Natural killer cell (primary cell): ENCODE results near the gene MAK. TPM values are rescaled to one million over a fixed set of nuclear protein-coding genes. Genes with fewer than 3 reads are reported as not detected.

Experiments
- ATAC-seq, 3 donors: fragments of 150-1000 bp in 2 of 3; fragments of 200-7000 bp in 1 of 3; cut with Tn5 transposase; 1 replicate in 1 of 3; 2 replicates in 2 of 3; pipeline ENCODE4 v1.10.0; 2021; ENCODE audit warnings: mild to moderate bottlenecking in 2 of 3, moderate library complexity in 2 of 3
- DNase-seq, 2 donors: peaks; one replicate each; pipeline versions ENCODE4 v3.0.0 to v3.0.0-alpha.2; 2013 to 2021; ENCODE audit warnings: mixed read lengths in 1 of 2
- H3K27ac ChIP-seq: one replicate; pipeline ENCODE4 v1.5.1; 2013; ENCODE audit warnings: mild to moderate bottlenecking, low read length
- H3K27me3 ChIP-seq: one replicate; pipeline ENCODE4 v1.6.1; 2013; ENCODE audit warnings: low read length; ENCODE audit not compliant: control insufficient read depth, insufficient read depth
- H3K36me3 ChIP-seq: one replicate; pipeline ENCODE4 v1.6.1; 2013; ENCODE audit warnings: low read length; ENCODE audit not compliant: control insufficient read depth, insufficient read depth
- H3K4me1 ChIP-seq: one replicate; pipeline ENCODE4 v1.6.1; 2013; ENCODE audit warnings: low read length; ENCODE audit not compliant: control insufficient read depth, insufficient read depth
- H3K4me3 ChIP-seq: one replicate; pipeline ENCODE4 v1.5.1; 2013; ENCODE audit warnings: low read length
- H3K9me3 ChIP-seq: one replicate; pipeline ENCODE4 v1.6.1; 2013; ENCODE audit warnings: low read length; ENCODE audit not compliant: control insufficient read depth, insufficient read depth
- H3K27ac Mint-ChIP-seq, 2 donors: one replicate each; pipeline ENCODE4 v1.8.0; 2022; ENCODE audit warnings: mild to moderate bottlenecking in 2 of 2, mixed read lengths in 2 of 2, moderate library complexity in 1 of 2
- H3K27me3 Mint-ChIP-seq, 2 donors: one replicate each; pipeline ENCODE4 v1.8.0; 2022; ENCODE audit warnings: low read depth in 2 of 2, mixed read lengths in 2 of 2
- H3K36me3 Mint-ChIP-seq: one replicate; pipeline ENCODE4 v1.8.0; 2022; ENCODE audit warnings: mixed read lengths
- H3K4me1 Mint-ChIP-seq, 2 donors: one replicate each; pipeline ENCODE4 v1.8.0; 2022; ENCODE audit warnings: mixed read lengths in 2 of 2
- H3K4me3 Mint-ChIP-seq: one replicate; pipeline ENCODE4 v1.8.0; 2022; ENCODE audit warnings: mild to moderate bottlenecking, moderate library complexity, mixed read lengths
- H3K9me3 Mint-ChIP-seq, 2 donors: one replicate each; pipeline ENCODE4 v1.8.0; 2022; ENCODE audit warnings: mixed read lengths in 2 of 2
- CTCF ChIP-seq: fragments of 200-600 bp; IDR thresholded peaks from one replicate; pipeline ENCODE4 v1.8.0; 2022; ENCODE audit warnings: antibody characterized with exemption
- WGBS: methylation state at CpG from one replicate; pipeline ENCODE4 v1.1.7; 2013; ENCODE audit warnings: missing lambda C conversion rate; ENCODE audit not compliant: insufficient coverage; 5-methylcytosine and 5-hydroxymethylcytosine counted together
- intact Hi-C: fragments of 100-400 bp; cut with micrococcal nuclease; formaldehyde crosslinking; loops from one replicate; pipeline ENCODE4 v1.14.2; 2022
- total RNA-seq, 4 donors: library from RNA; stranded (reverse); fragments of 120-200 nt in 1 of 4; gene quantifications; one replicate each; pipeline versions ENCODE4 v1.2.3 to v1.2.4, GENCODE V29; 2013 to 2022

Gene MAK
- total RNA-seq, 3 donors from 2014 or later (not counting 1 experiment from before 2014, with no cell fraction given) = 0.41 to 0.66 (median 0.65) TPM

GRCh38 chr6:10720265-10720959 is 117.9 kb downstream of the MAK start:
- Mint-ChIP-seq H3K27me3 (peaks cover 18 to 19% of the 10 kb centered on the region in 2 donors), H3K4me1 (peaks cover 31 to 49% of the 10 kb centered on the region in 2 donors), H3K4me3 (peak overlapping the region; percentile 79), H3K36me3 (no peaks in the 10 kb centered on the region), H3K9me3 (no peaks in the 10 kb centered on the region), H3K27ac (peak overlapping the region in 1 of 2 donors; percentile 89)
- Histone ChIP-seq H3K27me3 (peaks cover 10% of the 10 kb centered on the region), H3K9me3 (no peaks in the 10 kb centered on the region), H3K4me1 (peaks cover 42% of the 10 kb centered on the region), H3K27ac (peak overlapping the region; percentile 59), H3K36me3 (no peaks in the 10 kb centered on the region), H3K4me3 (peak overlapping the region; percentile 49)
- peak; percentile 62 to 71 (median 64) for ATAC-seq
- intact Hi-C loops = loop anchor here (2.0 kb wide), 1 partner anchor 26 kb away; the partner anchor contains the start of genes C6orf52 and PAK1IP1
- DNase-seq = peak; percentile 56 to 74
- TF ChIP-seq CTCF = no peak
- 43% methylated on average over 49 of the region's 49 CpGs for WGBS

GRCh38 chr6:10719964-10720264 is 118.4 kb downstream of the MAK start:
- whole genome bisulfite sequencing = 71% methylated on average over 20 of the region's 21 CpGs
- intact Hi-C loops = loop anchor here (2.0 kb wide), 2 partner anchors 13 to 25 kb away; partner anchors contain the start of genes C6orf52 and PAK1IP1
- no peak for DNase-seq
- Histone ChIP-seq H3K36me3 (no peaks in the 10 kb centered on the region), H3K27ac (peak overlapping the region; percentile 56), H3K4me3 (peak overlapping the region; percentile 49), H3K9me3 (no peaks in the 10 kb centered on the region), H3K27me3 (peaks cover 7% of the 10 kb centered on the region), H3K4me1 (peaks cover 42% of the 10 kb centered on the region)
- ATAC-seq = no peak
- no peaks in the 10 kb centered on the region for H3K36me3 Mint-ChIP-seq
- H3K27me3 Mint-ChIP-seq = peaks cover 14 to 15% of the 10 kb centered on the region in 2 donors
- peak overlapping the region in 1 of 2 donors; percentile 89 for H3K27ac Mint-ChIP-seq
- no peaks in the 10 kb centered on the region for H3K9me3 Mint-ChIP-seq
- H3K4me1 Mint-ChIP-seq = peaks cover 29 to 45% of the 10 kb centered on the region in 2 donors
- no peak for TF ChIP-seq CTCF
- peak overlapping the region; percentile 79 for H3K4me3 Mint-ChIP-seq

- H3K27ac ChIP-seq = peak overlapping the region; percentile 56
- DNase-seq (peak in 1 of 2 donors; percentile 72), ATAC-seq (peak in 2 of 3 donors; percentile 39 to 46)
- peak overlapping the region in 1 of 2 donors; percentile 89 for H3K27ac Mint-ChIP-seq
- H3K36me3 Mint-ChIP-seq = no peaks in the 10 kb centered on the region
- TF ChIP-seq CTCF = no peak
- 63% methylated on average over 8 of the region's 8 CpGs for WGBS
- H3K4me3 ChIP-seq = peak overlapping the region; percentile 49
- peaks cover 29 to 44% of the 10 kb centered on the region in 2 donors for H3K4me1 Mint-ChIP-seq
- H3K36me3 ChIP-seq = no peaks in the 10 kb centered on the region
- no peaks in the 10 kb centered on the region for H3K9me3 ChIP-seq
- peaks cover 14 to 15% of the 10 kb centered on the region in 2 donors for H3K27me3 Mint-ChIP-seq
- H3K4me3 Mint-ChIP-seq = peak overlapping the region; percentile 69
- no peaks in the 10 kb centered on the region for H3K9me3 Mint-ChIP-seq
- H3K27me3 ChIP-seq = peaks cover 3% of the 10 kb centered on the region
- intact Hi-C loops = loop anchor here (2.0 kb wide), 1 partner anchor 13 kb away; no protein-coding TSS in a partner anchor
- peaks cover 42% of the 10 kb centered on the region for H3K4me1 ChIP-seq
These were observed 118.9 kb downstream of the MAK start for GRCh38 chr6:10719296-10719963.
